ENCODE measurements around the gene DDX5. TPM values are rescaled to one million over a fixed set of nuclear protein-coding genes. Genes with fewer than 3 reads are reported as not detected.

Gene DDX5
- total RNA-seq: 1,000 to 10,000 TPM in 1 of 8 experiments, 100 to 1,000 TPM in 7; 340 to 1,038 (median 606) TPM

- H3K27ac ChIP-seq: peak within 1 kb of the TSS; percentile 96 to 98
- H3K4me1 ChIP-seq (replicated peaks in 1 of 2): peaks cover 10 to 11% of the 10 kb centered on the region in 2 donors
- H3K4me3 ChIP-seq: peak within 1 kb of the TSS; percentile 79 to 96 (median 88)
- in situ Hi-C loops (cut with MboI; ENCODE audit: low pct_unique_long_range_greater_than_20kb in 2 of 9, low sequenced_read_pairs in 9 of 9, unreplicated experiment in 9 of 9): no loop called here
- WGBS, 10 experiments: 0 to 8% methylated on average over 2 to 3 of the region's 31 CpGs; no CpG with 5 or more reads in 8 of the 10 experiments
- ATAC-seq (replicated peaks in 6 of 8): peak in 6 of 8 experiments; percentile 56 to 77 (median 66)
Observed at GRCh38 chr17:64506201-64506575, at the start of gene DDX5. Gene DDX5 (minus strand): TSS chr17:64506289. CDS start chr17:64506119, 170 bp downstream.

- no peak for ATAC-seq (replicated peaks in 6 of 8)
- Histone ChIP-seq H3K4me1 (replicated peaks in 1 of 2) (no peaks in the 10 kb centered on the region), H3K4me3 (no peak overlapping the region), H3K27ac (no peak overlapping the region)
- in situ Hi-C loops (cut with MboI; ENCODE audit: low pct_unique_long_range_greater_than_20kb in 2 of 9, low sequenced_read_pairs in 9 of 9, unreplicated experiment in 9 of 9): loop anchor here in 1 of 9 experiments (25.0 kb wide), 1 partner anchor 182 kb away; no protein-coding TSS in a partner anchor
- WGBS, 10 experiments: 57 to 100% (median 93%) methylated on average over 2 to 4 of the region's 4 CpGs; no CpG with 5 or more reads in 1 of the 10 experiments
Observed at GRCh38 chr17:64555281-64555680, 49.2 kb upstream of the DDX5 start.

GRCh38 chr17:64554028-64554637 is 48.0 kb upstream of the DDX5 start:
- Histone ChIP-seq H3K4me3 (no peak overlapping the region), H3K27ac (no peak overlapping the region), H3K4me1 (replicated peaks in 1 of 2) (no peaks in the 10 kb centered on the region)
- ATAC-seq (replicated peaks in 6 of 8): no peak
- in situ Hi-C loops (cut with MboI; ENCODE audit: low pct_unique_long_range_greater_than_20kb in 2 of 9, low sequenced_read_pairs in 9 of 9, unreplicated experiment in 9 of 9): loop anchor here in 1 of 9 experiments (25.0 kb wide), 1 partner anchor 183 kb away; no protein-coding TSS in a partner anchor

GRCh38 chr17:64551461-64551860 is 45.4 kb upstream of the DDX5 start:
- 27 to 100% (median 83%) methylated on average over 1 to 5 of the region's 5 CpGs; no CpG with 5 or more reads in 1 of the 10 experiments for WGBS, 10 experiments
- Histone ChIP-seq H3K27ac (no peak overlapping the region), H3K4me1 (replicated peaks in 1 of 2) (no peaks in the 10 kb centered on the region), H3K4me3 (no peak overlapping the region)
- in situ Hi-C loops (cut with MboI; ENCODE audit: low pct_unique_long_range_greater_than_20kb in 2 of 9, low sequenced_read_pairs in 9 of 9, unreplicated experiment in 9 of 9): loop anchor here in 1 of 9 experiments (25.0 kb wide), 1 partner anchor 186 kb away; no protein-coding TSS in a partner anchor
- ATAC-seq (replicated peaks in 6 of 8): no peak

GRCh38 chr17:64547319-64547718 is 41.2 kb upstream of the DDX5 start:
- Histone ChIP-seq H3K27ac (no peak overlapping the region), H3K4me1 (replicated peaks in 1 of 2) (no peaks in the 10 kb centered on the region), H3K4me3 (no peak overlapping the region)
- 65 to 100% (median 88%) methylated on average over 1 to 10 of the region's 10 CpGs; no CpG with 5 or more reads in 3 of the 10 experiments for WGBS, 10 experiments
- in situ Hi-C loops (cut with MboI; ENCODE audit: low pct_unique_long_range_greater_than_20kb in 2 of 9, low sequenced_read_pairs in 9 of 9, unreplicated experiment in 9 of 9): no loop called here
- ATAC-seq (replicated peaks in 6 of 8): no peak

GRCh38 chr17:64546716-64547115 is 40.6 kb upstream of the DDX5 start:
- Histone ChIP-seq H3K4me1 (replicated peaks in 1 of 2) (no peaks in the 10 kb centered on the region), H3K4me3 (no peak overlapping the region), H3K27ac (no peak overlapping the region)
- no peak for ATAC-seq (replicated peaks in 6 of 8)
- in situ Hi-C loops (cut with MboI; ENCODE audit: low pct_unique_long_range_greater_than_20kb in 2 of 9, low sequenced_read_pairs in 9 of 9, unreplicated experiment in 9 of 9): no loop called here
- 63 to 97% (median 76%) methylated on average over 2 to 6 of the region's 7 CpGs; no CpG with 5 or more reads in 3 of the 10 experiments for WGBS, 10 experiments

- WGBS, 10 experiments: 75 to 100% (median 93%) methylated on average over 1 to 2 of the region's 2 CpGs
- H3K27ac ChIP-seq: no peak overlapping the region
- no peaks in the 10 kb centered on the region for H3K4me1 ChIP-seq (replicated peaks in 1 of 2)
- H3K4me3 ChIP-seq: no peak overlapping the region
- no peak for ATAC-seq (replicated peaks in 6 of 8)
- in situ Hi-C loops (cut with MboI; ENCODE audit: low pct_unique_long_range_greater_than_20kb in 2 of 9, low sequenced_read_pairs in 9 of 9, unreplicated experiment in 9 of 9): no loop called here
Observed at GRCh38 chr17:64544742-64545141, 38.7 kb upstream of the DDX5 start.

- 75 to 100% (median 98%) methylated on average over 1 to 4 of the region's 5 CpGs; no CpG with 5 or more reads in 2 of the 10 experiments for WGBS, 10 experiments
- Histone ChIP-seq H3K27ac (no peak overlapping the region), H3K4me1 (replicated peaks in 1 of 2) (no peaks in the 10 kb centered on the region), H3K4me3 (no peak overlapping the region)
- peak in 4 of 8 experiments; percentile 3 to 31 (median 17) for ATAC-seq (replicated peaks in 6 of 8)
- in situ Hi-C loops (cut with MboI; ENCODE audit: low pct_unique_long_range_greater_than_20kb in 2 of 9, low sequenced_read_pairs in 9 of 9, unreplicated experiment in 9 of 9): no loop called here
Observed at GRCh38 chr17:64540118-64540776, 34.2 kb upstream of the DDX5 start.

- peak in 5 of 8 experiments; percentile 7 to 43 (median 18) for ATAC-seq (replicated peaks in 6 of 8)
- WGBS, 10 experiments: 46 to 100% (median 95%) methylated on average over 1 to 7 of the region's 7 CpGs
- Histone ChIP-seq H3K4me3 (no peak overlapping the region), H3K27ac (no peak overlapping the region), H3K4me1 (replicated peaks in 1 of 2) (no peaks in the 10 kb centered on the region)
- in situ Hi-C loops (cut with MboI; ENCODE audit: low pct_unique_long_range_greater_than_20kb in 2 of 9, low sequenced_read_pairs in 9 of 9, unreplicated experiment in 9 of 9): no loop called here
Observed at GRCh38 chr17:64538508-64539130, 32.5 kb upstream of the DDX5 start.

- Histone ChIP-seq H3K4me1 (replicated peaks in 1 of 2) (no peaks in the 10 kb centered on the region), H3K27ac (no peak overlapping the region), H3K4me3 (no peak overlapping the region)
- in situ Hi-C loops (cut with MboI; ENCODE audit: low pct_unique_long_range_greater_than_20kb in 2 of 9, low sequenced_read_pairs in 9 of 9, unreplicated experiment in 9 of 9): no loop called here
- 77 to 97% (median 92%) methylated on average over 1 to 5 of the region's 5 CpGs for WGBS, 10 experiments
- no peak for ATAC-seq (replicated peaks in 6 of 8)
Observed at GRCh38 chr17:64537488-64537887, 31.4 kb upstream of the DDX5 start.

GRCh38 chr17:64536913-64537312 is 30.8 kb upstream of the DDX5 start:
- ATAC-seq (replicated peaks in 6 of 8): no peak
- no peaks in the 10 kb centered on the region for H3K4me1 ChIP-seq (replicated peaks in 1 of 2)
- H3K4me3 ChIP-seq: no peak overlapping the region
- H3K27ac ChIP-seq: no peak overlapping the region
- in situ Hi-C loops (cut with MboI; ENCODE audit: low pct_unique_long_range_greater_than_20kb in 2 of 9, low sequenced_read_pairs in 9 of 9, unreplicated experiment in 9 of 9): no loop called here
- 17 to 100% (median 96%) methylated on average over 1 to 2 of the region's 2 CpGs; no CpG with 5 or more reads in 3 of the 10 experiments for WGBS, 10 experiments

- H3K4me3 ChIP-seq: no peak overlapping the region
- WGBS, 10 experiments: 60 to 100% (median 89%) methylated on average over 1 to 5 of the region's 6 CpGs; no CpG with 5 or more reads in 2 of the 10 experiments
- no peak for ATAC-seq (replicated peaks in 6 of 8)
- in situ Hi-C loops (cut with MboI; ENCODE audit: low pct_unique_long_range_greater_than_20kb in 2 of 9, low sequenced_read_pairs in 9 of 9, unreplicated experiment in 9 of 9): no loop called here
- H3K4me1 ChIP-seq (replicated peaks in 1 of 2): no peaks in the 10 kb centered on the region
- H3K27ac ChIP-seq: no peak overlapping the region
Observed at GRCh38 chr17:64535357-64535756, 29.3 kb upstream of the DDX5 start.

GRCh38 chr17:64534187-64534586 is 28.1 kb upstream of the DDX5 start:
- peak in 1 of 8 experiments; percentile 9 for ATAC-seq (replicated peaks in 6 of 8)
- in situ Hi-C loops (cut with MboI; ENCODE audit: low pct_unique_long_range_greater_than_20kb in 2 of 9, low sequenced_read_pairs in 9 of 9, unreplicated experiment in 9 of 9): no loop called here
- H3K27ac ChIP-seq: no peak overlapping the region
- 67 to 100% (median 90%) methylated on average over 1 to 3 of the region's 3 CpGs; no CpG with 5 or more reads in 3 of the 10 experiments for WGBS, 10 experiments
- H3K4me1 ChIP-seq (replicated peaks in 1 of 2): no peaks in the 10 kb centered on the region
- no peak overlapping the region for H3K4me3 ChIP-seq
